HepG2 (cell line): Measurements from ENCODE around the gene SREBF1. TPM values are rescaled to one million over a fixed set of nuclear protein-coding genes. Genes with fewer than 3 reads are reported as not detected.

Experiments used
- ASH2L ChIP-seq: fragments of 300-600, 200-600 bp; sonication (generic); IDR thresholded peaks from 2 replicates; pipeline ENCODE4 v1.7.0; 2017; ENCODE audit warnings: low read depth, mild to moderate bottlenecking, moderate library complexity, mixed read lengths, low read length; ENCODE audit not compliant: insufficient read length
- ATM ChIP-seq: fragments of 450-650 bp; IDR thresholded peaks from 2 replicates; pipeline ENCODE4 v1.7.1; 2017; ENCODE audit warnings: mild to moderate bottlenecking, borderline replicate concordance
- BCLAF1 ChIP-seq: fragments of 450-650 bp; IDR thresholded peaks from 2 replicates; pipeline ENCODE4 v1.6.1; 2017; ENCODE audit warnings: mild to moderate bottlenecking
- ELF1 ChIP-seq: sonication (generic); formaldehyde crosslinking; IDR thresholded peaks from 2 replicates; pipeline ENCODE4 v1.4.0; 2020; ENCODE audit warnings: missing genetic modification reagents
- FOSL2 ChIP-seq: sonication (generic); formaldehyde crosslinking; IDR thresholded peaks from 2 replicates; pipeline ENCODE4 v1.4.0; 2020; ENCODE audit warnings: missing genetic modification reagents
- HNRNPL ChIP-seq: fragments of 200-400 bp; formaldehyde crosslinking; IDR thresholded peaks from 2 replicates; pipeline ENCODE4 v1.6.1; 2017; ENCODE audit warnings: mild to moderate bottlenecking, low read depth, low read length
- KDM5A ChIP-seq: fragments of 200-600 bp; sonication (generic); IDR thresholded peaks from 2 replicates; pipeline ENCODE4 v1.7.0; 2018; ENCODE audit warnings: antibody characterized with exemption, mild to moderate bottlenecking, low read length, borderline replicate concordance
- MLLT10 ChIP-seq: sonication (generic); formaldehyde crosslinking; IDR thresholded peaks from 2 replicates; pipeline ENCODE4 v1.4.0; 2020; ENCODE audit warnings: missing genetic modification reagents
- NR2F6 ChIP-seq, 2 experiments: IDR thresholded peaks; 2 replicates each; pipeline ENCODE4 v1.6.1; 2016; ENCODE audit warnings: antibody characterized with exemption in 1 of 2, mild to moderate bottlenecking in 1 of 2
- ONECUT2 ChIP-seq: sonication (generic); formaldehyde crosslinking; IDR thresholded peaks from 2 replicates; pipeline ENCODE4 v1.4.0; 2020; ENCODE audit warnings: missing genetic modification reagents
- POLR2A ChIP-seq, 2 experiments: IDR thresholded peaks; 2 replicates each; pipeline ENCODE4 v1.6.1; 2011; ENCODE audit warnings: low read depth in 2 of 2, low read length in 2 of 2, mild to moderate bottlenecking in 1 of 2, moderate library complexity in 1 of 2; ENCODE audit not compliant: insufficient read depth in 1 of 2
- SMC3 ChIP-seq: IDR thresholded peaks from 2 replicates; pipeline ENCODE4 v1.6.1; 2011; ENCODE audit warnings: low read length, improper control_type of control experiment
- SSRP1 ChIP-seq: IDR thresholded peaks from 2 replicates; pipeline ENCODE4 v1.6.1; 2016; ENCODE audit warnings: control low read depth
- TCF7L2 ChIP-seq: IDR thresholded peaks from 2 replicates; pipeline ENCODE4 v1.6.1; 2011; ENCODE audit warnings: mild to moderate bottlenecking, low read depth, low read length, moderate library complexity
- ZNF136 ChIP-seq: sonication (generic); formaldehyde crosslinking; IDR thresholded peaks from 2 replicates; pipeline ENCODE4 v1.8.1; 2022; ENCODE audit warnings: low read depth, mild to moderate bottlenecking, moderate library complexity, missing genetic modification reagents
- ZNF766 ChIP-seq: sonication (generic); formaldehyde crosslinking; IDR thresholded peaks from 2 replicates; pipeline ENCODE4 v1.5.0; 2020; ENCODE audit warnings: missing genetic modification reagents, borderline replicate concordance
- ZNF891 ChIP-seq: sonication (generic); formaldehyde crosslinking; IDR thresholded peaks from 2 replicates; pipeline ENCODE4 v1.5.0; 2020; ENCODE audit warnings: mild to moderate bottlenecking, missing genetic modification reagents
- ZSCAN9 ChIP-seq: IDR thresholded peaks from 2 replicates; pipeline ENCODE4 v1.6.1; 2016; ENCODE audit warnings: borderline replicate concordance
- polyA plus RNA-seq, 8 experiments: library from polyadenylated mRNA; depleted of rRNA in 3 of 8; stranded (reverse) in 7 of 8; unstranded in 1 of 8; fragments of >200 nt; fragmentation: Illumina TruSeq in 4 of 8; extraction: Trizol in 4 of 8; gene quantifications; 2 replicates each; pipeline versions ENCODE4 v1.2.1 to v1.2.3, GENCODE V29; 2011 to 2016; ENCODE audit warnings: low read depth in 4 of 8, missing spikeins in 1 of 8, mixed read lengths in 1 of 8; ENCODE audit not compliant: insufficient read depth in 1 of 8
- total RNA-seq, 5 experiments: library from RNA; depleted of rRNA; stranded (reverse); fragments of >200 nt; fragmentation: Illumina TruSeq; extraction: Trizol; gene quantifications; 2 replicates each; pipeline ENCODE4 v1.2.3, GENCODE V29; 2016; ENCODE audit warnings: low read depth in 1 of 5
- TF ChIP-seq, protein P1 (sequence below): sonication (generic); formaldehyde crosslinking; IDR thresholded peaks from 2 replicates; pipeline ENCODE4 v1.4.0; 2020; ENCODE audit warnings: low read depth, mild to moderate bottlenecking, missing genetic modification reagents
- TF ChIP-seq, protein P2 (sequence below): sonication (generic); formaldehyde crosslinking; IDR thresholded peaks from 2 replicates; pipeline ENCODE4 v1.4.0; 2020; ENCODE audit warnings: low read depth, missing genetic modification reagents
- TF ChIP-seq, protein P3 (sequence below): sonication (generic); formaldehyde crosslinking; conservative IDR thresholded peaks from 2 replicates; pipeline ENCODE4 v1.4.0; 2020; ENCODE audit warnings: missing genetic modification reagents
- TF ChIP-seq, protein P4 (sequence below): sonication (generic); formaldehyde crosslinking; IDR thresholded peaks from 2 replicates; pipeline ENCODE4 v1.4.0; 2020; ENCODE audit warnings: mild to moderate bottlenecking, missing genetic modification reagents

Gene SREBF1
- total and polyA plus RNA-seq, 2 of the 13 experiments (the other 11 are each of a cell fraction or from before 2014, with no cell fraction given): 34.3 to 38.0 TPM

GRCh38 chr17:17849147-17849820 is 12.5 kb upstream of the SREBF1 start (continued):
- no peak for TF ChIP-seq BCLAF1
- TF ChIP-seq ATM: no peak
- peak; percentile 51; the same call in 1 of the 2 replicates for TF ChIP-seq ZSCAN9 (CRISPR knock-in tag)
- TF ChIP-seq, protein P1, sequence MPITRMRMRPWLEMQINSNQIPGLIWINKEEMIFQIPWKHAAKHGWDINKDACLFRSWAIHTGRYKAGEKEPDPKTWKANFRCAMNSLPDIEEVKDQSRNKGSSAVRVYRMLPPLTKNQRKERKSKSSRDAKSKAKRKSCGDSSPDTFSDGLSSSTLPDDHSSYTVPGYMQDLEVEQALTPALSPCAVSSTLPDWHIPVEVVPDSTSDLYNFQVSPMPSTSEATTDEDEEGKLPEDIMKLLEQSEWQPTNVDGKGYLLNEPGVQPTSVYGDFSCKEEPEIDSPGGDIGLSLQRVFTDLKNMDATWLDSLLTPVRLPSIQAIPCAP: no peak
- TF ChIP-seq, protein P2, sequence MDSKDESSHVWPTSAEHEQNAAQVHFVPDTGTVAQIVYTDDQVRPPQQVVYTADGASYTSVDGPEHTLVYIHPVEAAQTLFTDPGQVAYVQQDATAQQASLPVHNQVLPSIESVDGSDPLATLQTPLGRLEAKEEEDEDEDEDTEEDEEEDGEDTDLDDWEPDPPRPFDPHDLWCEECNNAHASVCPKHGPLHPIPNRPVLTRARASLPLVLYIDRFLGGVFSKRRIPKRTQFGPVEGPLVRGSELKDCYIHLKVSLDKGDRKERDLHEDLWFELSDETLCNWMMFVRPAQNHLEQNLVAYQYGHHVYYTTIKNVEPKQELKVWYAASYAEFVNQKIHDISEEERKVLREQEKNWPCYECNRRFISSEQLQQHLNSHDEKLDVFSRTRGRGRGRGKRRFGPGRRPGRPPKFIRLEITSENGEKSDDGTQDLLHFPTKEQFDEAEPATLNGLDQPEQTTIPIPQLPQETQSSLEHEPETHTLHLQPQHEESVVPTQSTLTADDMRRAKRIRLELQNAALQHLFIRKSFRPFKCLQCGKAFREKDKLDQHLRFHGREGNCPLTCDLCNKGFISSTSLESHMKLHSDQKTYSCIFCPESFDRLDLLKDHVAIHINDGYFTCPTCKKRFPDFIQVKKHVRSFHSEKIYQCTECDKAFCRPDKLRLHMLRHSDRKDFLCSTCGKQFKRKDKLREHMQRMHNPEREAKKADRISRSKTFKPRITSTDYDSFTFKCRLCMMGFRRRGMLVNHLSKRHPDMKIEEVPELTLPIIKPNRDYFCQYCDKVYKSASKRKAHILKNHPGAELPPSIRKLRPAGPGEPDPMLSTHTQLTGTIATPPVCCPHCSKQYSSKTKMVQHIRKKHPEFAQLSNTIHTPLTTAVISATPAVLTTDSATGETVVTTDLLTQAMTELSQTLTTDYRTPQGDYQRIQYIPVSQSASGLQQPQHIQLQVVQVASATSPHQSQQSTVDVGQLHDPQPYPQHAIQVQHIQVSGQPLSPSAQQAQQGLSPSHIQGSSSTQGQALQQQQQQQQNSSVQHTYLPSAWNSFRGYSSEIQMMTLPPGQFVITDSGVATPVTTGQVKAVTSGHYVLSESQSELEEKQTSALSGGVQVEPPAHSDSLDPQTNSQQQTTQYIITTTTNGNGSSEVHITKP: no peak
- TF ChIP-seq ZNF766 (CRISPR knock-in tag): no peak
- no peak for TF ChIP-seq SSRP1
- TF ChIP-seq TCF7L2: no peak
- no peak for TF ChIP-seq KDM5A
- no peak for TF ChIP-seq ASH2L
- no peak for TF ChIP-seq HNRNPL
- TF ChIP-seq POLR2A (IDR thresholded peaks at IDR 0.05; ENCODE audit: insufficient read depth in 1 of 2, low read depth in 2 of 2, low read length in 2 of 2): peak in 1 of 2 experiments; percentile 44; a peak in 1 of 4 replicates
- TF ChIP-seq ELF1 (CRISPR knock-in tag): no peak
- TF ChIP-seq, protein P3, sequence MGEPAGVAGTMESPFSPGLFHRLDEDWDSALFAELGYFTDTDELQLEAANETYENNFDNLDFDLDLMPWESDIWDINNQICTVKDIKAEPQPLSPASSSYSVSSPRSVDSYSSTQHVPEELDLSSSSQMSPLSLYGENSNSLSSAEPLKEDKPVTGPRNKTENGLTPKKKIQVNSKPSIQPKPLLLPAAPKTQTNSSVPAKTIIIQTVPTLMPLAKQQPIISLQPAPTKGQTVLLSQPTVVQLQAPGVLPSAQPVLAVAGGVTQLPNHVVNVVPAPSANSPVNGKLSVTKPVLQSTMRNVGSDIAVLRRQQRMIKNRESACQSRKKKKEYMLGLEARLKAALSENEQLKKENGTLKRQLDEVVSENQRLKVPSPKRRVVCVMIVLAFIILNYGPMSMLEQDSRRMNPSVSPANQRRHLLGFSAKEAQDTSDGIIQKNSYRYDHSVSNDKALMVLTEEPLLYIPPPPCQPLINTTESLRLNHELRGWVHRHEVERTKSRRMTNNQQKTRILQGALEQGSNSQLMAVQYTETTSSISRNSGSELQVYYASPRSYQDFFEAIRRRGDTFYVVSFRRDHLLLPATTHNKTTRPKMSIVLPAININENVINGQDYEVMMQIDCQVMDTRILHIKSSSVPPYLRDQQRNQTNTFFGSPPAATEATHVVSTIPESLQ (CRISPR knock-in tag): no peak
- no peak for TF ChIP-seq MLLT10
- no peak for TF ChIP-seq NR2F6 (IDR thresholded peaks at IDR 0.05)
- TF ChIP-seq NR2F6 (CRISPR knock-in tag; IDR thresholded peaks at IDR 0.05): peak; percentile 56
- TF ChIP-seq SMC3: no peak
- no peak for TF ChIP-seq ZNF136
- no peak for TF ChIP-seq ONECUT2 (CRISPR knock-in tag)
- no peak for TF ChIP-seq ZNF891
- TF ChIP-seq, protein P4, sequence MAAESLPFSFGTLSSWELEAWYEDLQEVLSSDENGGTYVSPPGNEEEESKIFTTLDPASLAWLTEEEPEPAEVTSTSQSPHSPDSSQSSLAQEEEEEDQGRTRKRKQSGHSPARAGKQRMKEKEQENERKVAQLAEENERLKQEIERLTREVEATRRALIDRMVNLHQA (CRISPR knock-in tag): no peak
- TF ChIP-seq FOSL2 (CRISPR knock-in tag): peak; percentile 62
